Bladder microvascular endothelial cell (primary cell): Measurements from ENCODE around the gene MAPKAPK3. TPM values are rescaled to one million over a fixed set of nuclear protein-coding genes. Genes with fewer than 3 reads are reported as not detected.

Experiments
- total RNA-seq: library from RNA; depleted of rRNA; stranded (reverse); fragments of >200 nt; gene quantifications from 2 replicates; pipeline ENCODE4 v1.2.3, GENCODE V29; 2014

MAPKAPK3 gene
- total RNA-seq = 8.0 and 9.7 TPM in 2 replicates

GRCh38 chr3:50617096-50617791 is at the start of gene MAPKAPK3:
Gene MAPKAPK3 (plus strand): TSS chr3:50617151. CDS start chr3:50617566, 415 bp downstream.

GRCh38 chr3:50567386-50568167 is 49.4 kb upstream of the MAPKAPK3 start, which contains the start of gene C3orf18:
Gene C3orf18 (minus strand): TSS chr3:50567747. CDS start chr3:50565699, 2,048 bp downstream.

GRCh38 chr3:50568947-50569749 is 47.8 kb upstream of the MAPKAPK3 start, which contains the start of gene HEMK1:
Gene HEMK1 (plus strand): TSS chr3:50569522. CDS start chr3:50571105, 1,583 bp downstream.

GRCh38 chr3:50611464-50612233 is 5.3 kb upstream of the MAPKAPK3 start, which contains the start of gene CISH:
Gene CISH (minus strand): TSS chr3:50611774. CDS start chr3:50611650, 124 bp downstream.

GRCh38 chr3:50674349-50675178 is 57.6 kb downstream of the MAPKAPK3 start, which contains the start of gene DOCK3:
Gene DOCK3 (plus strand): TSS chr3:50674927. CDS start chr3:50675264, 337 bp downstream.

Other genes starting within 250 kb of the MAPKAPK3 start
- gene CACNA2D2, start 113.5 kb upstream of the MAPKAPK3 start, total RNA-seq = under 0.01 and 0.06 TPM in 2 replicates
- gene C3orf18, start 49.4 kb upstream of the MAPKAPK3 start, total RNA-seq = 2.3 and 2.8 TPM in 2 replicates
- 2.4 and 8.7 TPM in 2 replicates for gene HEMK1, start 47.6 kb upstream of the MAPKAPK3 start, total RNA-seq
- gene CISH, start 5.4 kb upstream of the MAPKAPK3 start, total RNA-seq = 0.16 and 0.44 TPM in 2 replicates
- under 0.01 TPM in 2 replicates for gene DOCK3, start 57.8 kb downstream of the MAPKAPK3 start, total RNA-seq